Ishikawa (cell line): Measurements from ENCODE around the gene WFDC1.

ENCODE experiments used
- CREB1 ChIP-seq: IDR thresholded peaks from 2 replicates; pipeline ENCODE4 v1.6.1; 2012; ENCODE audit warnings: low read depth
- EP300 ChIP-seq: IDR thresholded peaks from 2 replicates; pipeline ENCODE4 v1.6.1; 2012; ENCODE audit warnings: borderline replicate concordance
- MAX ChIP-seq: IDR thresholded peaks from 2 replicates; pipeline ENCODE4 v1.6.1; 2012
- NFIC ChIP-seq: IDR thresholded peaks from 2 replicates; pipeline ENCODE4 v1.6.1; 2012
- YY1 ChIP-seq: IDR thresholded peaks from 2 replicates; pipeline ENCODE4 v1.6.1; 2012; ENCODE audit warnings: low read depth

GRCh38 chr16:84318091-84318975 lies 23.7 kb downstream of the WFDC1 start:
- TF ChIP-seq YY1: no peak
- TF ChIP-seq NFIC: no peak
- TF ChIP-seq EP300: no peak
- TF ChIP-seq MAX: no peak
- no peak for TF ChIP-seq CREB1
